Fibroblast of mammary gland (primary cell): ENCODE data around the gene CNOT2.
"Not testable (repeated sequence)": the region's sequence is repeated elsewhere in the genome, so short reads cannot be mapped to it uniquely, and the experiment has no call there.

Experiments used
- DNase-seq: peaks from one replicate; pipeline ENCODE4 v3.0.0-alpha.2; 2010; ENCODE audit warnings: low read depth
- H3K4me3 ChIP-seq: 2 replicates; pipeline ENCODE4 v1.5.1; 2011; ENCODE audit warnings: low read depth, mild to moderate bottlenecking, low read length, moderate library complexity; ENCODE audit not compliant: control insufficient read depth
- CTCF ChIP-seq: conservative IDR thresholded peaks from 2 replicates; pipeline ENCODE4 v1.5.1; 2011; ENCODE audit warnings: low read depth, low read length, inconsistent platforms; ENCODE audit not compliant: control insufficient read depth, insufficient read depth

CNOT2 gene

GRCh38 chr12:70383886-70384285, 140.7 kb downstream of the CNOT2 start:
- H3K4me3 ChIP-seq: no peak overlapping the region
- no peak for DNase-seq
- no peak for TF ChIP-seq CTCF

GRCh38 chr12:70386771-70387170, 143.5 kb downstream of the CNOT2 start:
- TF ChIP-seq CTCF: no peak
- DNase-seq: no peak
- no peak overlapping the region for H3K4me3 ChIP-seq

GRCh38 chr12:70389678-70390077, 146.4 kb downstream of the CNOT2 start:
- TF ChIP-seq CTCF: no peak
- no peak for DNase-seq
- no peak overlapping the region for H3K4me3 ChIP-seq

DNA sequence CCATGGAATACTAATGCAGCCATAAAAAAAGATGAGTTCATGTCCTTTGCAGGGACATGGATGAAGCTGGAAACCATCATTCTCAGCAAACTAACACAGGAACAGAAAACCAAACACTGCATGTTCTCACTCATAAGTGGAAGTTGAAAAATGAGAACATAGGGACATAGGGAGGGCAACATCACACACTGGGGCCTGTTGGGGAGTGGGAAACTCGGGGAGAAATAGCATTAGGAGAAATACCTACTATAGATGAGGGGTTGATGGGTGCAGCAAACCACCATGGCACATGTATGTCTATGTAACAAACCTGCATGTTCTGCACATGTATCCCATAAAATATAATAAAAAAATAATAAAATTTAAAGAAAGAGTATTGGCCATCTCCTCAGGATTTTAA, 149.4 kb downstream of the CNOT2 start:
- not testable (repeated sequence) for DNase-seq, H3K4me3 ChIP-seq

- no peak overlapping the region for H3K4me3 ChIP-seq
- peak; percentile 73 for DNase-seq
- no peak for TF ChIP-seq CTCF
Observed at GRCh38 chr12:70393787-70394499, 150.7 kb downstream of the CNOT2 start.

DNA sequence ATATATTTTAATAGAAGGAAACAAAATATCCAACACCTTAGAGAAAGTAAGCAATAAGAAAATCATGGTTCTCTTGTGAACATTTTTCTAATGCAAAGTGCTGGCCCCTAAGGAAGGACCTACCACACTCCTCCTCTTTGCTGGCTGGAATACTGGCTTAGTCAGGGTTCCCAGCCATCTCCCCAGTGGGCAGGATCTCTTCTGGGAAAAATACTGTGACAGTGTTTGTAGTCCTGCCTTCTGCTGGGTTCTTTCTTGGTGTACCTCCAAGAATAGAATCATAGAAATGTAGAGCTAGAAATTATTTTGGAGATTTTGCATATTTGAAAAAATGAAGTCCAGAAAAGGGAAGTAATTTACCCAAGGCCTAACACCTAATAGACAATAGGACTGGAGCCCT, 154.8 kb downstream of the CNOT2 start:
- H3K4me3 ChIP-seq: no peak overlapping the region
- DNase-seq: no peak
- TF ChIP-seq CTCF: no peak

DNA sequence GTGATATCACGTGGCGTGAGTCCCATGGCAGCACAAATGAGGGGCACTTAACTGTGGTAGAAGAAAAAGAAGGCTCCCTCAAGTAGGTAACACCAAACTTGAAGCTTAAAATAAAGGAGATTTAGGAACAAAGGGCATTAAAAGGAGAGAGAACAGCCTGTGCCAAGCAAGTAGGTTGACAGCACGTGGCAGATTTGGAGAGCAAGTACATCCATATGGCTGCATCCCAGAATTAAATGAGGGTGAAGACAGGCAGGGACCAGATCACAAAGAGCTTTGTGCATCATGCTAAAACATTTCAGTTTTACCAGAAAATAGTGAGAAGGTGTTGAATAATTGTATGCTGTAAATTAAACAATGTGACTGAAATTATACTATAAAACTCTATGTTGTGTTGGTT, 155.6 kb downstream of the CNOT2 start:
- H3K4me3 ChIP-seq: no peak overlapping the region
- DNase-seq: no peak
- TF ChIP-seq CTCF: no peak
